GM12873 (cell line): Measurements from ENCODE around the gene KCNH6.

Source experiments
- TF ChIP-seq, protein P1 (sequence below): IDR thresholded peaks from 2 replicates; pipeline ENCODE4 v1.5.1; 2012; ENCODE audit warnings: low read depth, mild to moderate bottlenecking, moderate library complexity, low read length, control low read depth; ENCODE audit not compliant: insufficient read depth; ENCODE audit errors: missing control alignments

Gene KCNH6

DNA sequence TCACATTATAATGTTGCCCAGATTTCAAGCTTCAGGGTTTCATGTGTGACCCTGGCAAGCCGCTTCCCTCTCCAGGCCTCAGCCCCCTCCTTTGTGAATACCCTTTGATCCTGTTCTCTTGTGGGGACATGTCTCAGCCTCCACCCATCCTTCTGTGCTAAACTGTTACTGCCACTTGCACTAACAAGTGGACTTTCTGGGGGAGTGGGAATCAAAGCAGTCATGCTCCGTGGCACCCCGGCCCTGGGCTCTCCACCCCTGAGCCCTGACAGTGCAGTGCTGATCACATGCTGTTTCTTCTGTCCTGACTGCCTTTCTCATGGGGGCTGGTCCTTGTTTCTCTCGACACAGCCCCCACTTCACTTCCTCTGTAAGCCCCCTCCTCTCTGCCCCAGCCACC lies 17.4 kb downstream of the KCNH6 start:
- TF ChIP-seq, protein P1, sequence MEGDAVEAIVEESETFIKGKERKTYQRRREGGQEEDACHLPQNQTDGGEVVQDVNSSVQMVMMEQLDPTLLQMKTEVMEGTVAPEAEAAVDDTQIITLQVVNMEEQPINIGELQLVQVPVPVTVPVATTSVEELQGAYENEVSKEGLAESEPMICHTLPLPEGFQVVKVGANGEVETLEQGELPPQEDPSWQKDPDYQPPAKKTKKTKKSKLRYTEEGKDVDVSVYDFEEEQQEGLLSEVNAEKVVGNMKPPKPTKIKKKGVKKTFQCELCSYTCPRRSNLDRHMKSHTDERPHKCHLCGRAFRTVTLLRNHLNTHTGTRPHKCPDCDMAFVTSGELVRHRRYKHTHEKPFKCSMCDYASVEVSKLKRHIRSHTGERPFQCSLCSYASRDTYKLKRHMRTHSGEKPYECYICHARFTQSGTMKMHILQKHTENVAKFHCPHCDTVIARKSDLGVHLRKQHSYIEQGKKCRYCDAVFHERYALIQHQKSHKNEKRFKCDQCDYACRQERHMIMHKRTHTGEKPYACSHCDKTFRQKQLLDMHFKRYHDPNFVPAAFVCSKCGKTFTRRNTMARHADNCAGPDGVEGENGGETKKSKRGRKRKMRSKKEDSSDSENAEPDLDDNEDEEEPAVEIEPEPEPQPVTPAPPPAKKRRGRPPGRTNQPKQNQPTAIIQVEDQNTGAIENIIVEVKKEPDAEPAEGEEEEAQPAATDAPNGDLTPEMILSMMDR: no peak

- TF ChIP-seq, protein P1: no peak
These were observed 19.0 kb downstream of the KCNH6 start for GRCh38 chr17:63542218-63542545.

GRCh38 chr17:63542942-63543821 lies 20.0 kb downstream of the KCNH6 start:
- TF ChIP-seq, protein P1: no peak

DNA sequence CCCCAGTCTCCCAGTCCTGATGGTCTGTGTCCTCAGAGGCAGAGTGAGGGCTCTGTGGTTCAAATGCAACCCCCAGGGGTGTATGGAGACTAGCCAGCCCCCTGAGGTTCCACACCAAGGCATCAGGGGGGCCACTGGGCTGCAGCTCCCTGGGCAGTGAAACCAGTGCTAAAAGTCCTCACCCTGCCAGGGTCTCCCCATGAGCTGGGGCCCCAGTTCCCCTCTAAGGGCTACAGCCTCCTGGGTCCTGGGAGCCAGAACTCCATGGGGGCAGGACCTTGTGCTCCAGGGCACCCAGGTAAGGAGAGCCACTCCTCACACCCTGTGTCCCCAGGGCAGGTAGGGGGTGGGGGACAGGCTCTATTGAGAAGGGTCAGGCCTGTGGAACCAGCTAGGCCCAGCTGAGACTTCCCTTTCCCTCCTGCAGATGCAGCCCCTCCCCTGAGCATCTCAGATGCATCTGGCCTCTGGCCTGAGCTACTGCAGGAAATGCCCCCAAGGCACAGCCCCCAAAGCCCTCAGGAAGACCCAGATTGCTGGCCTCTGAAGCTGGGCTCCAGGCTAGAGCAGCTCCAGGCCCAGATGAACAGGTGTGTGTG lies 20.8 kb downstream of the KCNH6 start:
- TF ChIP-seq, protein P1: no peak

GRCh38 chr17:63544467-63545301 lies 21.5 kb downstream of the KCNH6 start:
- TF ChIP-seq, protein P1: no peak

DNA sequence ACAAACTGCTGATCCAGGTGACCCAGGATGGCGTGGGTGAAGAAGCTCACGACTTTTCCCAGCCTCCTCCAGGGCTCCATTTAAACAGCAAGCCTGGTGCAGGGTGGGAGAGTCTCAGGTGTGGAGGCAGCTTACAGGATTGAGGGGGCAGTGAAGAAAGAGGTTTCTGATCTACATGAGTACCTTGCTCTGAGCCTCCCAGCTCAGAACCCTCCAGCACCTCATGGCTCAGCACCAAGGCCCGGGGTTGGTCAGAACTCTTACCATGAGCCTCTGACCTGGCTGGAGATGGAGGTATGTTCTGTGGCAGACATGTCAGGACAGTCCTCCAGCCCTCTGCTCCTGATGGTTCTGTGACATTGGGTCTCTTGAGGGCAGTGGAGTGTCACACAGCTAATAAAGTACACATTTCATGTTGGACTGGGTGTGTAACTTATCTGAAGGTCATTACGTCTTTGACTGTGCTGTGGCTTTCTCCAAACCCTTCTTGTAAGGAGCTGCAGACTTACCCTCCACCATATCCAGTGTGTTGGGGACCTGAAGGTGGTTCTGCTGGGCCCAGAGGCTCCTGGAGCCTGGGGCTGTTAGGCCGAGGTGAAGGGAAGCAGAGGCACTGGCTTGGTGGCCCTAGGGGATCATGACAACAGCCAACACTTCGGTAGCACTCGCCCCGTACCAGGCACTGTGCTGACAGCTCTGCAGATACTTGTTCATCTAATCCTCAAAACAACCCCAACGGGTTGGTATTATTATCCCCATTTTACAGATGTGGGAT lies 23.3 kb downstream of the KCNH6 start:
- TF ChIP-seq, protein P1: no peak

DNA sequence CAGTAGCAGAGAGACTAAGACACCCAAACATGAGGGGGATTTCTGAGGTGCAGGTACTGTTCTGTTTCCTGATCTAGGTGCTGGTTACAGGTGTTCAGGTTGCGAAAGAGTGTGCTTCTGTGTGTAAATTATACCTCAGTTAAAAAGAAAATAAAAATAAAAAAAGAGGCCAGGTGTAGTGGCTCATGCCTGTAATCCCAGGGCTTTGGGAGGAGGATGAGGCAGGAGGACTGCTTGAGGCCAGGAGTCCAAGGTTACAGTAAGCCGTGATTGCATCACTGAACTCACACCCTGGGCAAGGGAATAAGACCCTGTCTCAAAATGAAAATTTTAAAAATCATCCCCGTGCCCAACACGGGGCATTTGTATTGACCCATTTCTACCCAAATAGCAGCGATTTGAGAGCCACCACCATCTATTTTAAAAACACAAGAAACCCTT lies 23.9 kb downstream of the KCNH6 start:
- TF ChIP-seq, protein P1: no peak
